RWPE2 (cell line): ENCODE measurements around the gene FIBCD1.

ENCODE experiments used
- ATAC-seq: fragments of 200-7000 bp; cut with Tn5 transposase; 3 replicates; pipeline ENCODE4 v1.9.1; 2021; ENCODE audit warnings: low read depth
- DNase-seq: peaks from one replicate; pipeline ENCODE4 v3.0.0-alpha.2; 2020; ENCODE audit warnings: low spot score
- H3K27ac ChIP-seq: fragments of 450-650 bp; 2 replicates; pipeline ENCODE4 v1.5.1; 2017; ENCODE audit warnings: mild to moderate bottlenecking; ENCODE audit not compliant: poor library complexity, severe bottlenecking
- H3K27me3 ChIP-seq: fragments of 250-450 bp; sonication (Bioruptor Pico); 2 replicates; pipeline ENCODE4 v1.5.1; 2021; ENCODE audit warnings: mild to moderate bottlenecking, moderate library complexity; ENCODE audit not compliant: insufficient read depth, poor library complexity, severe bottlenecking
- H3K36me3 ChIP-seq: fragments of 250-450 bp; sonication (Bioruptor Pico); 2 replicates; pipeline ENCODE4 v1.5.1; 2020; ENCODE audit warnings: low read depth, mild to moderate bottlenecking, moderate library complexity
- H3K4me1 ChIP-seq: fragments of 250-450 bp; sonication (Bioruptor Pico); 2 replicates; pipeline ENCODE4 v1.5.1; 2021; ENCODE audit warnings: mild to moderate bottlenecking, moderate library complexity; ENCODE audit not compliant: insufficient read depth, poor library complexity, severe bottlenecking
- H3K4me3 ChIP-seq: fragments of 250-450 bp; sonication (Bioruptor Pico); 2 replicates; pipeline ENCODE4 v1.5.1; 2021; ENCODE audit warnings: mild to moderate bottlenecking, moderate library complexity; ENCODE audit not compliant: severe bottlenecking
- H3K9me3 ChIP-seq: fragments of 250-450 bp; sonication (Bioruptor Pico); 2 replicates; pipeline ENCODE4 v1.5.1; 2021; ENCODE audit warnings: mild to moderate bottlenecking, moderate library complexity; ENCODE audit not compliant: severe bottlenecking
- CTCF ChIP-seq: fragments of 450-650 bp; IDR thresholded peaks from one replicate; pipeline ENCODE4 v1.5.1; 2017; ENCODE audit warnings: mild to moderate bottlenecking, moderate library complexity; ENCODE audit not compliant: poor library complexity, severe bottlenecking

Gene FIBCD1

GRCh38 chr9:130918101-130918825, 20.8 kb downstream of the FIBCD1 start:
- H3K4me3 ChIP-seq = no peak overlapping the region
- no peaks in the 10 kb centered on the region for H3K27me3 ChIP-seq
- H3K36me3 ChIP-seq = no peaks in the 10 kb centered on the region
- peaks cover 6% of the 10 kb centered on the region for H3K9me3 ChIP-seq
- DNase-seq (no peak), ATAC-seq (no peak)
- H3K27ac ChIP-seq = no peak overlapping the region
- no peak for TF ChIP-seq CTCF
- no peaks in the 10 kb centered on the region for H3K4me1 ChIP-seq

- Histone ChIP-seq H3K4me3 (no peak overlapping the region), H3K27me3 (no peaks in the 10 kb centered on the region), H3K36me3 (no peaks in the 10 kb centered on the region), H3K9me3 (peaks cover 6% of the 10 kb centered on the region), H3K27ac (no peak overlapping the region), H3K4me1 (no peaks in the 10 kb centered on the region)
- TF ChIP-seq CTCF = no peak
- DNase-seq (no peak), ATAC-seq (no peak)
Observed at GRCh38 chr9:130917168-130917960, 21.7 kb downstream of the FIBCD1 start.

GRCh38 chr9:130915096-130915447, 24.0 kb downstream of the FIBCD1 start:
- H3K4me3 ChIP-seq = no peak overlapping the region
- peaks cover 6% of the 10 kb centered on the region for H3K9me3 ChIP-seq
- no peak for TF ChIP-seq CTCF
- DNase-seq = no peak
- no peaks in the 10 kb centered on the region for H3K27me3 ChIP-seq
- H3K36me3 ChIP-seq = no peaks in the 10 kb centered on the region
- H3K4me1 ChIP-seq = no peaks in the 10 kb centered on the region
- ATAC-seq = no peak
- no peak overlapping the region for H3K27ac ChIP-seq

GRCh38 chr9:130914417-130915095, 24.5 kb downstream of the FIBCD1 start:
- H3K4me1 ChIP-seq = no peaks in the 10 kb centered on the region
- DNase-seq = no peak

More at GRCh38 chr9:130914417-130915095, 24.5 kb downstream of the FIBCD1 start:
- no peak overlapping the region for H3K27ac ChIP-seq
- no peak for ATAC-seq
- TF ChIP-seq CTCF = no peak
- H3K4me3 ChIP-seq = no peak overlapping the region
- peaks cover 6% of the 10 kb centered on the region for H3K9me3 ChIP-seq
- no peaks in the 10 kb centered on the region for H3K36me3 ChIP-seq
- H3K27me3 ChIP-seq = no peaks in the 10 kb centered on the region
